GM12878 (cell line): ENCODE measurements around the gene CCR1. TPM values are rescaled to one million over a fixed set of nuclear protein-coding genes. Genes with fewer than 3 reads are reported as not detected.
A peak's percentile ranks its signal among the peaks of the same experiment; 100 is the strongest.

Experiments used
- ATAC-seq: fragments of 200-7000 bp; cut with Tn5 transposase; 3 replicates; pipeline ENCODE4 v1.9.1; 2020; ENCODE audit warnings: mild to moderate bottlenecking, moderate library complexity
- BruUV-seq: library from RNA; stranded (reverse); fragments of 400-500 nt; replicated peaks from 2 replicates; lab custom pipeline; 2021; lab: Mats Ljungman, UMichigan
- CTCF ChIA-PET: fragments of 300-600 bp; sonication (Branson Sonifier 250); formaldehyde crosslinking; extraction: SDS; loops from one replicate; lab custom pipeline; 2021; ENCODE audit warnings: inconsistent platforms; lab: Yijun Ruan, JAX
- POLR2A ChIA-PET: fragments of 350-600 bp; formaldehyde crosslinking; extraction: SDS; loops from one replicate; lab custom pipeline; 2021; ENCODE audit warnings: inconsistent platforms; lab: Charles Lee
- RAD21 ChIA-PET: fragments of 300-600 bp; sonication (Branson Sonifier 250); formaldehyde crosslinking; loops from one replicate; lab custom pipeline; 2023; ENCODE audit warnings: antibody characterized with exemption; ENCODE audit not compliant: unreplicated experiment; lab: Charles Lee
- SMC1A ChIA-PET: fragments of 300-600 bp; sonication (Branson Sonifier 250); formaldehyde crosslinking; loops from one replicate; lab custom pipeline; 2023; ENCODE audit not compliant: unreplicated experiment, uncharacterized antibody; lab: Charles Lee
- DNase-seq: peaks from one replicate; pipeline ENCODE4 v3.0.0-alpha.2; 2011; ENCODE audit warnings: low read depth, low spot score
- FAIRE-seq: peaks from 3 replicates; lab custom pipeline; 2011; peaks lifted over from hg19 to GRCh38; lab: Jason Lieb, UNC
- H2AFZ ChIP-seq: 2 replicates; pipeline ENCODE4 v1.6.0; 2011; ENCODE audit warnings: low read depth, low read length, control low read depth; ENCODE audit not compliant: control insufficient read depth
- H3K27ac ChIP-seq: 2 replicates; pipeline ENCODE4 v1.5.1; 2011; ENCODE audit warnings: control low read depth; ENCODE audit not compliant: control insufficient read depth, insufficient read depth
- H3K27me3 ChIP-seq, 2 experiments: replicated peaks in 1 of 2; 2 replicates each; pipeline versions ENCODE4 v1.6.0 to v1.6.1; 2011; ENCODE audit warnings: low read length in 1 of 2; ENCODE audit not compliant: control insufficient read depth in 2 of 2, insufficient read depth in 2 of 2
- H3K36me3 ChIP-seq, 2 experiments: 2 replicates each; pipeline ENCODE4 v1.5.1; 2011; ENCODE audit warnings: low read length in 1 of 2; ENCODE audit not compliant: control insufficient read depth in 2 of 2, insufficient read depth in 2 of 2
- H3K4me1 ChIP-seq: 2 replicates; pipeline ENCODE4 v1.6.1; 2011; ENCODE audit warnings: mild to moderate bottlenecking, low read length, moderate library complexity, mixed read lengths; ENCODE audit not compliant: control insufficient read depth, insufficient read depth
- H3K4me2 ChIP-seq: 2 replicates; pipeline ENCODE4 v1.6.0; 2011; ENCODE audit warnings: control low read depth; ENCODE audit not compliant: control insufficient read depth, insufficient read depth
- H3K4me3 ChIP-seq: fragments of 200-600 bp; sonication (generic); 2 replicates; pipeline ENCODE4 v1.5.1; 2016
- H3K79me2 ChIP-seq: 2 replicates; pipeline ENCODE4 v1.6.0; 2011; ENCODE audit warnings: low read length; ENCODE audit not compliant: control insufficient read depth, insufficient read depth
- H3K9ac ChIP-seq: 2 replicates; pipeline ENCODE4 v1.8.0; 2011; ENCODE audit warnings: low read length, control low read depth, mixed read lengths; ENCODE audit not compliant: control insufficient read depth, insufficient read depth
- H3K9me3 ChIP-seq: replicated peaks from 3 replicates; pipeline ENCODE4 v1.5.1; 2011; ENCODE audit warnings: mild to moderate bottlenecking, low read length; ENCODE audit not compliant: control insufficient read depth, insufficient read depth
- H4K20me1 ChIP-seq: 2 replicates; pipeline ENCODE4 v1.6.0; 2011; ENCODE audit not compliant: control insufficient read depth, insufficient read depth
- ATF7 ChIP-seq: fragments of 450-650 bp; IDR thresholded peaks from 2 replicates; pipeline ENCODE4 v1.6.1; 2016; ENCODE audit warnings: low read depth, mild to moderate bottlenecking
- CEBPB ChIP-seq, 2 experiments: fragments of 150-350 bp in 1 of 2; IDR thresholded peaks; 2 replicates each; pipeline ENCODE4 v1.6.1; 2012 to 2014; ENCODE audit warnings: low read depth in 2 of 2, low read length in 2 of 2, borderline replicate concordance in 1 of 2, inconsistent platforms in 1 of 2
- CREM ChIP-seq: IDR thresholded peaks from 2 replicates; pipeline ENCODE4 v1.6.1; 2014; ENCODE audit warnings: antibody characterized with exemption, low read depth
- ETV6 ChIP-seq, 2 experiments: fragments of 450-650 bp in 1 of 2; IDR thresholded peaks in 1 of 2; conservative IDR thresholded peaks in 1 of 2; 2 replicates each; pipeline ENCODE4 v1.6.1; 2014; ENCODE audit warnings: antibody characterized with exemption in 1 of 2, borderline replicate concordance in 1 of 2, low read depth in 1 of 2, mild to moderate bottlenecking in 1 of 2, moderate library complexity in 1 of 2
- IRF4 ChIP-seq: IDR thresholded peaks from 2 replicates; pipeline ENCODE4 v1.6.1; 2011; ENCODE audit warnings: low read depth, low read length
- JUNB ChIP-seq: IDR thresholded peaks from 2 replicates; pipeline ENCODE4 v1.6.1; 2016; ENCODE audit warnings: antibody characterized with exemption, mild to moderate bottlenecking
- NFYB ChIP-seq: IDR thresholded peaks from 2 replicates; pipeline ENCODE4 v1.6.1; 2011; ENCODE audit warnings: low read depth, mild to moderate bottlenecking, low read length, improper control_type of control experiment, moderate library complexity; ENCODE audit not compliant: insufficient read depth
- NR2C2 ChIP-seq: IDR thresholded peaks from 2 replicates; pipeline ENCODE4 v1.6.1; 2011; ENCODE audit warnings: borderline replicate concordance, low read depth; ENCODE audit not compliant: control insufficient read depth, insufficient read length
- POLR2A ChIP-seq: IDR thresholded peaks from 2 replicates; pipeline ENCODE4 v1.6.1; 2011; ENCODE audit warnings: low read depth, mild to moderate bottlenecking, low read length
- POU2F2 ChIP-seq: IDR thresholded peaks from 3 replicates; pipeline ENCODE4 v1.6.1; 2011; ENCODE audit warnings: low read depth, mild to moderate bottlenecking, low read length, borderline replicate concordance
- TCF3 ChIP-seq: IDR thresholded peaks from 2 replicates; pipeline ENCODE4 v1.6.1; 2012; ENCODE audit warnings: low read depth, mild to moderate bottlenecking, low read length, borderline replicate concordance; ENCODE audit not compliant: insufficient read depth
- YY1 ChIP-seq: IDR thresholded peaks from 2 replicates; pipeline ENCODE4 v1.6.1; 2011; ENCODE audit warnings: low read depth, mild to moderate bottlenecking, low read length
- ZBED1 ChIP-seq: IDR thresholded peaks from 2 replicates; pipeline ENCODE4 v1.6.1; 2016; ENCODE audit warnings: borderline replicate concordance
- ZZZ3 ChIP-seq: IDR thresholded peaks from 2 replicates; pipeline ENCODE4 v1.6.1; 2011; ENCODE audit warnings: low read depth; ENCODE audit not compliant: control insufficient read depth, insufficient read length
- WGBS: methylation state at CpG from one replicate; pipeline ENCODE4 v1.1.6; 2016; ENCODE audit warnings: low lambda C conversion rate; ENCODE audit not compliant: insufficient replicate concordance, insufficient coverage; ENCODE audit errors: missing lambda C conversion rate; 5-methylcytosine and 5-hydroxymethylcytosine counted together
- in situ Hi-C: fragments of 300-500 bp; cut with MboI; formaldehyde crosslinking; loops from 9 replicates; pipeline ENCODE4 v1.14.3; 2018; ENCODE audit warnings: mixed read lengths
- intact Hi-C: fragments of 100-400 bp; cut with micrococcal nuclease; formaldehyde crosslinking; loops from one replicate; pipeline ENCODE4 v1.14.2; 2022; ENCODE audit not compliant: unreplicated experiment
- polyA plus RNA-seq, 11 experiments: library from polyadenylated mRNA; depleted of rRNA in 4 of 11; unstranded in 6 of 11; stranded (reverse) in 5 of 11; fragments of >200 nt; fragmentation: Nextera tagmentation in 4 of 11; fragmentation: Illumina TruSeq in 1 of 11; extraction: Ambion mirVana in 4 of 11; extraction: Trizol in 1 of 11; gene quantifications; 1 replicate in 1 of 11; 2 replicates in 10 of 11; pipeline versions ENCODE4 v1.2.1 to v1.2.3, GENCODE V29; 2011 to 2016; ENCODE audit warnings: inconsistent platforms in 2 of 11, missing spikeins in 2 of 11, low read depth in 1 of 11
- total RNA-seq, 4 experiments: library from RNA; depleted of rRNA in 3 of 4; stranded (reverse); fragments of >200 nt in 3 of 4; fragmentation: Illumina TruSeq in 1 of 4; extraction: Trizol in 1 of 4; gene quantifications; 2 replicates each; pipeline versions ENCODE4 v1.2.1 to v1.2.3, GENCODE V29; 2013 to 2021
- TF ChIP-seq, protein P1 (sequence below): IDR thresholded peaks from 2 replicates; pipeline ENCODE4 v1.6.1; 2012; ENCODE audit warnings: low read depth, low read length, improper control_type of control experiment

CCR1 gene
- total and polyA plus RNA-seq, 10 of the 15 experiments (the other 5 are each of a cell fraction or from before 2014, with no cell fraction given): 2.3 to 11.0 (median 7.8) TPM

DNA sequence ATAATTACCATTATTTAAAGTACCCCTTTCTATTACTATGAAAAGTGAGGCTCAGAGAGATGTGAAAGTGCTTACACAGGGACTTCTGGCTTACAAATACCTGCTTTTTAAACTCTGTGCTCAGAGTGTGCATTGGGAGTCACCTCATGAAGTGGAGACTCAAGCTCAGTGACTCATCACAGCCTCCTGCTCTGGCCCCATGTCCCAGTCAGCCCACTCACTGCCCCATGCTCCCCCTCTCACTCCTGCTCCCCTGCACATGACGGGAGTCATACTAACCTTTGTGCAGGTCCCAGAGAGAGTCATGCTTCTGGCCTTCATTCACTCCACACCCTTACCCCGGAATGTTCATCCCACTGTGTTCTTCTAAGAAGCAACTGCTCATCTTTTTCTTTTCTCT is 20.2 kb downstream of the CCR1 start (continued):
- no peak for TF ChIP-seq IRF4
- TF ChIP-seq POU2F2: no peak
- no peak for TF ChIP-seq NR2C2
- no peak for TF ChIP-seq ZZZ3
- no peak for TF ChIP-seq NFYB
- TF ChIP-seq POLR2A: no peak
- no peak for TF ChIP-seq CEBPB (IDR thresholded peaks at IDR 0.05; ENCODE audit: borderline replicate concordance in 1 of 2, low read depth in 2 of 2, low read length in 2 of 2)

DNA sequence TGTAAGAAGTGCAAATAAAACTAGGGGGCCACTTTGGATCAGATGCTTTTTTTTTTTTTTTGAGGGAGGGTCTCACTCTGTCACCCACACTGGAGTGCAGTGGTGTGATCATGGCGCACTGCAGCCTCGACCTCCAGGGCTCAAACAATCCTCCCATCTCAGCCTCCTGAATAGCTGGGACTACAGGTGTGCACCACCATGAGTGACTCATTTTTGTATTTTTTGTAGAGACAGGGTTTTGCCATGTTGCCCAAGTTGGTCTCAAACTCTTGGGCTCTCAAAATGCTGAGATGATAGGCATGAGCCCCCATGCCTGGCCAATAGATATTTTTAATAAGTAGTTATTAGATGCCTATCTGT is 20.8 kb downstream of the CCR1 start:
- ATAC-seq (peak; percentile 63), FAIRE-seq (no peak), DNase-seq (no peak)
- H3K9ac ChIP-seq: no peak overlapping the region
- ChIA-PET POLR2A (interaction anchor here (0.7 to 2.6 kb wide), 7 partner anchors 11 to 96 kb away, joined by 3 to 10 read pairs (median 3); partner anchors contain the start of gene CCR1), SMC1A (interaction anchor here (0.6 to 8.0 kb wide), 13 partner anchors 9 to 225 kb away, joined by 3 to 103 read pairs (median 8); partner anchors contain the start of genes CCR1 and CCR5), RAD21 (interaction anchor here (0.7 to 5.5 kb wide), 12 partner anchors 20 to 352 kb away, joined by 3 to 51 read pairs (median 4); partner anchors contain the start of gene CCR1), CTCF (interaction anchor here (0.6 to 9.5 kb wide), 11 partner anchors 20 to 191 kb away, joined by 3 to 71 read pairs (median 6); partner anchors contain the start of genes CCR1 and CCR5)
- 0 out of 2 replicates have a peak overlapping the region, but pooled peaks have one; percentile 6 for H3K4me3 ChIP-seq
- no peaks in the 10 kb centered on the region for H3K36me3 ChIP-seq
- no peaks in the 10 kb centered on the region for H4K20me1 ChIP-seq
- no peak overlapping the region for H2AFZ ChIP-seq
- peaks cover 5% of the 10 kb centered on the region; the same call in 2 of the 3 replicates for H3K9me3 ChIP-seq
- H3K79me2 ChIP-seq: no peaks in the 10 kb centered on the region
- H3K4me1 ChIP-seq: peaks cover 37% of the 10 kb centered on the region
- intact Hi-C loops (loop anchor here (1.0 to 2.0 kb wide), 3 partner anchors 21 to 181 kb away; partner anchors contain the start of gene CCR1), in situ Hi-C loops (no loop called here)
- no peaks in the 10 kb centered on the region for H3K27me3 ChIP-seq
- WGBS: 0% methylated on average over 2 of the region's 2 CpGs
- H3K4me2 ChIP-seq: peak overlapping the region; percentile 71
- no TSS peak for BruUV-seq
- TF ChIP-seq ZBED1 (no peak; the same call in 1 of the 2 replicates), TCF3 (peak; percentile 45; the same call in 1 of the 2 replicates), ETV6 (conservative IDR thresholded peaks at IDR 0.05 in 1 of 2, IDR thresholded peaks at IDR 0.05 in 1 of 2; ENCODE audit: borderline replicate concordance in 1 of 2, low read depth in 1 of 2) (peak in 1 of 2 experiments; percentile 10; a peak in 1 of 4 replicates), YY1 (peak; percentile 33; the same call in 1 of the 2 replicates), ATF7 (0 out of 2 replicates have a peak, but pooled peaks have one; percentile 3), JUNB (peak; percentile 27; the same call in 1 of the 2 replicates), CEBPB (IDR thresholded peaks at IDR 0.05; ENCODE audit: borderline replicate concordance in 1 of 2, low read depth in 2 of 2, low read length in 2 of 2) (0 out of 4 replicates have a peak, but pooled peaks of 1 of the 2 experiments have one; percentile 3), CREM (0 out of 2 replicates have a peak, but pooled peaks have one; percentile 5)
- TF ChIP-seq, protein P1, sequence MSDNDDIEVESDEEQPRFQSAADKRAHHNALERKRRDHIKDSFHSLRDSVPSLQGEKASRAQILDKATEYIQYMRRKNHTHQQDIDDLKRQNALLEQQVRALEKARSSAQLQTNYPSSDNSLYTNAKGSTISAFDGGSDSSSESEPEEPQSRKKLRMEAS: no peak
- H3K27ac ChIP-seq: peak overlapping the region; percentile 71
